Superior temporal gyrus (tissue), 1 donor: ENCODE results near the gene ST3GAL3.
"Not testable (repeated sequence)": the region's sequence is repeated elsewhere in the genome, so short reads cannot be mapped to it uniquely, and the experiment has no call there.

Source experiments
- DNase-seq: peaks from one replicate; pipeline ENCODE4 v3.0.0-alpha.2; 2016; ENCODE audit errors: extremely low spot score

The ST3GAL3 gene

GRCh38 chr1:43754892-43755291, 47.6 kb downstream of the ST3GAL3 start:
- DNase-seq, result no peak

- no peak for DNase-seq
These were observed 50.2 kb downstream of the ST3GAL3 start for GRCh38 chr1:43757343-43758053.

DNA sequence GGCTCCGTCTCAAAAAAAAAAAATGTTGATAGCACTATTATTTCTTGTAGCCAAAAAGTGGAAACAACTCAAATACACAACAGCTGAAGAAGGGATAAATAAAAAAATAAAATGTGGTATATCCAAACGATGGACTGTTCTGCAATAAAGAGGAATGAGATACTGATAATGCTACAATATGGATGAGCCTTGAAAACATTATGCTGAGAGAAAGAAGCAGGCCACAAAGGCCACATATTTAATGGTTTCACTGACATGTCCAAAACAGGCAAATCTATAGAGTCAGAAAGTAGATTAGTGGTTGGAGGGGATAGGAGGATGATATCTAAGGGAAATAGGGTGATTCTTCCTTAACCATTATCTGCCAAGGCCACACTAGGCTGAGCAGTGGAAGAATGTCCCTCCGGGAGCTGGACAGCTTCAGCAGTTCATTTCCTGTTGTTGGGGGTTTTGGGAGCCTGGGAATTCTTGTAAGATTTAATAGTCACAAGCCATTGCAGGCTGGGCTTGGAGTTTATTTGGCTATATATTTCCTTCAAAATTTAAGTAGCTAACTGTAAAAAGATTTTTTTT, 53.5 kb downstream of the ST3GAL3 start:
- DNase-seq, result no peak

- peak; percentile 94 for DNase-seq
These were observed 56.2 kb downstream of the ST3GAL3 start for GRCh38 chr1:43763497-43763973.

GRCh38 chr1:43764581-43764980, 57.2 kb downstream of the ST3GAL3 start:
- no peak for DNase-seq

GRCh38 chr1:43766086-43766784, 58.9 kb downstream of the ST3GAL3 start:
- no peak for DNase-seq

DNA sequence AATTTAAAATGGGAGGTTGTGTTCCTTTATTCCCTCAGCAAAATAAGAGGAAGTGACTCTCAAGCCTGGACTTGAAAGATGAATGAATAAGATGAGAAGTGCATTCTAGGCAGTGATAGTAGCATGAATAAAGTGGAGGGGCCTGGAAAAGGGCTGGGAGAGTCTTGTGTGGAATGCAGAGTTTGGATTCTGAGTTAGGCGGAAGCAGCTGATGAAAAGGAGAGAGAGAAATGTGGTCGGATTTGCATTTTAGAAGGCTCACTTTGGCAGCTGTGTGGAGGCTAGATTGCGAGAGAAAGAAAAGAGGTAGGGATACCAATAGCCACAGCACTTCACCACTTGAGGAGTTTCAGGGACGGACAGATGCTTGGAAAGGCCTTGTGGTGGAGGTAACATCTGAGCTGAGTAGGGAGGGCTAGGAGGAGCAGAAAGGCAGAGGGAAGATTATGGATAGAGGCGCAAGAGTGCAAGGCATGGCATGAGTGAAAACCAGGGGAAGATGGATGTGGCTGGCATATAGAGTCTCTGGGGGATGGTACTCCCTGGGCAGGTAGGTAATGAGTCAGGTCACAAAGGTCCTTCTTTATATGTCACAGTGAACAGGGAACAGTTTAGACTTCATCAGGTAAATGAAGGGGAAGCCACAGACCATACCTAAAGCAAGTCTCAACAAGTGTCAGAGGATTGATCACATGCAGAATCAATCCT, 59.6 kb downstream of the ST3GAL3 start:
- DNase-seq, result no peak

DNA sequence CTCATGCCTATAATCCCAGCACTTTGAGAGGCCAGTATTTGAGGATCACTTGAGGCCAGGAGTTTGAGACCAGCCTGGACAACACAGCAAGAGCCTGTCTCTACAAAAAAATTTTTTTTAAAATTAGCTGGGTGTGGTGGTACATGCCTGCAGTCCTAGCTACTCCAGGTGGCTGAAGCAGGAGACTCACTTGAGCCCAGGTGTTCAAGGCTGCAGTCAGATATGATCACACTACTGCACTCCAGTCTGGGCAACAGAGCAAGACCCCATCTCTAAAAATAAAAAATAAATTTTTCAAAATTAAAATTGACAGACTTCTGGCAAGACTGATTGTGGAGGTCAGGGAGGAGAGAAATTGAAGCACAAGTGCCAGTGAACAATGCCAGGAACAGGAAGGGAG, 60.8 kb downstream of the ST3GAL3 start:
- DNase-seq, result no peak

GRCh38 chr1:43769350-43769908, 62.1 kb downstream of the ST3GAL3 start:
- no peak for DNase-seq

- DNase-seq, result no peak
These were observed 62.8 kb downstream of the ST3GAL3 start for GRCh38 chr1:43770111-43770510.

DNA sequence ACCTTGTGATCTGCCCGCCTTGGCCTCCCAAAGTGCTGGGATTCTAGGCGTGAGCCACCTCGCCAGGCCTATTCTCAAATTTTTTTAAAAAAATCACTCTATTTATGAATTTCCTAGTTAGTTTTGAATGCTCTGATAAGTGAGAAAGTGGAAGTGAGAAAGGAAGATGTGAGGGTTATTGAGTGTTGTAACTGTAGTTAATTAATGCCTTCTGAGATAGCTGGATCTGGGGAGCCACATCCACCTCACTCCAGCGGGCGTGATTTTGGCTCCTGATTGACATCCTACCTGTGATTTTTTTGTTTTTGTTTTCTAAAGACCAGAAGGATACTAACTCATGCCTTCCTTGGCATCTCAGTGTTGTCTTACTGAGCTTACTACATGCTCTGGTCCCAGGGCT, 65.6 kb downstream of the ST3GAL3 start:
- DNase-seq, result no peak

- no peak for DNase-seq
These were observed 66.5 kb downstream of the ST3GAL3 start for GRCh38 chr1:43773821-43774220.

- DNase-seq, result no peak
These were observed 67.0 kb downstream of the ST3GAL3 start for GRCh38 chr1:43774359-43774758.

GRCh38 chr1:43776043-43776761, 68.9 kb downstream of the ST3GAL3 start:
- DNase-seq, result no peak

GRCh38 chr1:43777916-43778315, 70.6 kb downstream of the ST3GAL3 start:
- DNase-seq, result not testable (repeated sequence)

- no peak for DNase-seq
These were observed 71.9 kb downstream of the ST3GAL3 start for GRCh38 chr1:43779266-43779665.

- no peak for DNase-seq
These were observed 72.6 kb downstream of the ST3GAL3 start for GRCh38 chr1:43779805-43780403.

DNA sequence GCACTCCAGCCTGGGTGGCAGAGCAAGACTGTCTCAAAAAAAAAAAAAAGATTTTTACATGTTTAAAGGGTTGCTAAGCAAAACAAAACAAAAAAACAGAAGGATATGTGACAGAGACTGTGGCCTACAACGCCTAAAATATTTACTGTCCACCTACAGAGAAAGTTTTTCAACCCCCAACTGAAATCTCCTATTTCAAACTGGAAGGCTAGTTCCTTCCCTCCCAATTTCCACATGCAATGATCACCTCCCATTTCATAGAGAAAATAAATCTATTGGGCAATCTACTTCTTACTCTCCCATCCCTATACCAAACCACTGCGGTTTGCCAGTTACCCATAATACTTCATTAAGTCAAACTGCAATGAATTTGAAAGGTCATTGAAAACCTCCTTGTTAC, 74.2 kb downstream of the ST3GAL3 start:
- no peak for DNase-seq

DNA sequence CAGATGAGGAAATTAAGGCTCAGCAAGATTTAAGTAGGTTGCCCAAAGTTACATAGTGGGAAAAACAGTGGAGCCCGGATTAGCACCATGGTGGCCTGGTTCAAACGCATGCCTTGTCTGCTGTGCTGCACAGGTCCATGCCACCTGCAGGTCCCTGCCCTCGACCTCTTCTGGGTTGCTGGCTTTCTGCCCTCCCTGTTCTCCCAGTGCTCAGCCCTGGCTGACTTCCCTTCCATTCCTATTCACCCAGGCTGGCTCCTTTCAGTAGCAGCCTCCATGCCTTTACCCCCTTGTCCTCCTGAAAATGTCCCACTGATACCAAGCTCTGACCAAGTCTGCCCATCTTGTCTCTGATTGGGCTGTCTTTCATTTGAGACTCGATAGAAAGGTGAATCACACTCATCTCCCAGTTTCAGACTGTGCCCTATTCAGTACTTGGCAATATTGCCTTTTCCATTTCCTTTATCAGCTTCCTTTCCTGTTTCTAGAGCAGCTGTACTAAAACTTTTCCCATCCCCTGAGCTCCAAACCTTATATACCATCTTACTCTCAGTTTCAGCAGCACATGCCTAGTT, 75.8 kb downstream of the ST3GAL3 start:
- no peak for DNase-seq

DNA sequence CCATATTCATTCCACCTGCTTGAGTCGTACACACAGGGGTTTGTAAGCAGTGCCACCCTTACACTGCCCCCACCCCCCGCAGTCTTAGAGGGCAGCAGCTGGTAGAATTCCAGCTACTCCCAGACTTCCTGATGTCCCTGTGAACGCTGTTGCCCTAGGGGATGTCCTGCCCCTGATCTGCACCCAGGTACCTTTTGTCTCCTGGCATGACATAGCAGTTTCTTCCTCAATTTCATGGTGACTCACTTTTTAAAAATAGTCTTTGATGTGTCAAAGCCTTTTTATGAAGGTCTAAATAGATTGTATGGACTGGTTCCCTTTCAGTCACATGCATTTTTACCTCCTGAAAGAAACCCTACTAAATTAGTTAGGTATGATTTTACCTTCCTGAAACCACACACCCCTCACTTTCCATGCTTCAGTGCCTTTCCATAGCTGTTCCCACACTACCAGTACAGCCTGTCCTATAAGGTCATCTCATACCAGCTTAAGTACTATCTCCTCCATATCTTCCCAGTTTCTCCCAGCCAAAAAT, 76.4 kb downstream of the ST3GAL3 start:
- no peak for DNase-seq
